ENCODE results near the gene LCN1.

DNA sequence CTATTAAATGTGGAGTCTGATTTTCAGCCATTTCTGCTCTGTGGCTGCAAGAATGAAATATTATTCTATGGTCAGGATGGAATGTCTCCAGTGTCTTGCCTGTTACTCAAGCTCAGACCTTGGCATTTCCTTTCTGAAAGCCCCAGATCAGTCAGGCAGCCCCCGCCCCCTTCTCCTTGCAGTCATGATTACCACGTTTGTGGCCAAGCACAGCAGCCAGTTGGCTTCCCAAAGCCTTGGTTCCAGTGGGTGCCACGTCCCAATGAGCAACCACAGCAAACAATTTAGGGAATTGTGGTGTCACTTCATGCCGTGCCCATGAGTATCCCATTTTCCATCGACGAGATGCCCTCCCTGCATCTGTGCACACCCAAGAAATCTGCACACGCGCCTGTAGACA, 15.0 kb downstream of the LCN1 start:
- TF ChIP-seq, protein P1, sequence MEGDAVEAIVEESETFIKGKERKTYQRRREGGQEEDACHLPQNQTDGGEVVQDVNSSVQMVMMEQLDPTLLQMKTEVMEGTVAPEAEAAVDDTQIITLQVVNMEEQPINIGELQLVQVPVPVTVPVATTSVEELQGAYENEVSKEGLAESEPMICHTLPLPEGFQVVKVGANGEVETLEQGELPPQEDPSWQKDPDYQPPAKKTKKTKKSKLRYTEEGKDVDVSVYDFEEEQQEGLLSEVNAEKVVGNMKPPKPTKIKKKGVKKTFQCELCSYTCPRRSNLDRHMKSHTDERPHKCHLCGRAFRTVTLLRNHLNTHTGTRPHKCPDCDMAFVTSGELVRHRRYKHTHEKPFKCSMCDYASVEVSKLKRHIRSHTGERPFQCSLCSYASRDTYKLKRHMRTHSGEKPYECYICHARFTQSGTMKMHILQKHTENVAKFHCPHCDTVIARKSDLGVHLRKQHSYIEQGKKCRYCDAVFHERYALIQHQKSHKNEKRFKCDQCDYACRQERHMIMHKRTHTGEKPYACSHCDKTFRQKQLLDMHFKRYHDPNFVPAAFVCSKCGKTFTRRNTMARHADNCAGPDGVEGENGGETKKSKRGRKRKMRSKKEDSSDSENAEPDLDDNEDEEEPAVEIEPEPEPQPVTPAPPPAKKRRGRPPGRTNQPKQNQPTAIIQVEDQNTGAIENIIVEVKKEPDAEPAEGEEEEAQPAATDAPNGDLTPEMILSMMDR (optimal IDR thresholded peaks at IDR 0.05 in 1 of 3, IDR thresholded peaks at IDR 0.05 in 1 of 3, conservative IDR thresholded peaks at IDR 0.05 in 1 of 3; ENCODE audit: extremely low read depth in 1 of 3, insufficient read depth in 2 of 3, low read length in 3 of 3), result no peak
- no peak for TF ChIP-seq EZH2 (IDR thresholded peaks at IDR 0.05; ENCODE audit: low read length)
